Osteocyte (in vitro differentiated cells): ENCODE data around the gene ZMYND11. TPM values are rescaled to one million over a fixed set of nuclear protein-coding genes. Genes with fewer than 3 reads are reported as not detected.

ENCODE experiments used
- DNase-seq: peaks from one replicate; pipeline ENCODE4 v3.0.0; 2021; ENCODE audit warnings: mixed read lengths; ENCODE audit not compliant: unreplicated experiment; ENCODE audit errors: extremely low spot score
- H3K27ac Mint-ChIP-seq: one replicate; pipeline ENCODE4 v1.8.0; 2021; ENCODE audit warnings: mild to moderate bottlenecking, mixed read lengths; ENCODE audit not compliant: unreplicated experiment
- H3K27me3 Mint-ChIP-seq: one replicate; pipeline ENCODE4 v1.8.0; 2021; ENCODE audit warnings: mixed read lengths; ENCODE audit not compliant: unreplicated experiment
- H3K36me3 Mint-ChIP-seq: one replicate; pipeline ENCODE4 v1.8.0; 2021; ENCODE audit warnings: mixed read lengths; ENCODE audit not compliant: unreplicated experiment
- H3K4me1 Mint-ChIP-seq: one replicate; pipeline ENCODE4 v1.8.0; 2021; ENCODE audit warnings: mixed read lengths; ENCODE audit not compliant: unreplicated experiment
- H3K4me3 Mint-ChIP-seq: one replicate; pipeline ENCODE4 v1.8.0; 2021; ENCODE audit warnings: mild to moderate bottlenecking, moderate library complexity, mixed read lengths; ENCODE audit not compliant: unreplicated experiment
- H3K9me3 Mint-ChIP-seq: one replicate; pipeline ENCODE4 v1.8.0; 2021; ENCODE audit warnings: mixed read lengths; ENCODE audit not compliant: unreplicated experiment
- CTCF ChIP-seq: fragments of 200-600 bp; sonication (generic); IDR thresholded peaks from 2 replicates; pipeline ENCODE4 v1.5.0; 2021; ENCODE audit warnings: antibody characterized with exemption, mild to moderate bottlenecking, moderate library complexity
- total RNA-seq: library from RNA; stranded (reverse); gene quantifications from 2 replicates; pipeline ENCODE4 v1.2.1, GENCODE V29; 2021

ZMYND11 gene
- total RNA-seq, 1 donor from 2014 or later, result 87.8 TPM

GRCh38 chr10:95356-96115 lies 39.7 kb upstream of the ZMYND11 start:
- Mint-ChIP-seq H3K4me1 (no peaks in the 10 kb centered on the region), H3K36me3 (peaks cover 1% of the 10 kb centered on the region), H3K27me3 (peaks cover 24% of the 10 kb centered on the region), H3K9me3 (peaks cover 20% of the 10 kb centered on the region), H3K27ac (no peak overlapping the region), H3K4me3 (no peak overlapping the region)
- no peak for DNase-seq
- no peak for TF ChIP-seq CTCF

GRCh38 chr10:96466-96865 lies 38.8 kb upstream of the ZMYND11 start:
- peaks cover 1% of the 10 kb centered on the region for H3K36me3 Mint-ChIP-seq
- H3K27ac Mint-ChIP-seq, result no peak overlapping the region
- peaks cover 25% of the 10 kb centered on the region for H3K27me3 Mint-ChIP-seq

GRCh38 chr10:104416-104815 lies 30.8 kb upstream of the ZMYND11 start:
- no peaks in the 10 kb centered on the region for H3K36me3 Mint-ChIP-seq
- DNase-seq, result no peak
- no peak overlapping the region for H3K27ac Mint-ChIP-seq
- H3K4me1 Mint-ChIP-seq, result no peaks in the 10 kb centered on the region
- no peak overlapping the region for H3K4me3 Mint-ChIP-seq
- no peaks in the 10 kb centered on the region for H3K9me3 Mint-ChIP-seq
- H3K27me3 Mint-ChIP-seq, result peaks cover 35% of the 10 kb centered on the region
- TF ChIP-seq CTCF, result no peak

More at GRCh38 chr10:96466-96865, 38.8 kb upstream of the ZMYND11 start:
- TF ChIP-seq CTCF, result no peak
- peaks cover 20% of the 10 kb centered on the region for H3K9me3 Mint-ChIP-seq
- no peak for DNase-seq
- no peak overlapping the region for H3K4me3 Mint-ChIP-seq
- no peaks in the 10 kb centered on the region for H3K4me1 Mint-ChIP-seq

- TF ChIP-seq CTCF, result no peak
- Mint-ChIP-seq H3K27ac (no peak overlapping the region), H3K4me1 (no peaks in the 10 kb centered on the region), H3K9me3 (no peaks in the 10 kb centered on the region), H3K36me3 (no peaks in the 10 kb centered on the region), H3K4me3 (no peak overlapping the region), H3K27me3 (peaks cover 30% of the 10 kb centered on the region)
- DNase-seq, result no peak
Measured at GRCh38 chr10:104862-105565, 30.2 kb upstream of the ZMYND11 start.

- no peaks in the 10 kb centered on the region for H3K4me1 Mint-ChIP-seq
- no peak overlapping the region for H3K4me3 Mint-ChIP-seq
- H3K27me3 Mint-ChIP-seq, result peaks cover 30% of the 10 kb centered on the region
- H3K9me3 Mint-ChIP-seq, result no peaks in the 10 kb centered on the region
- TF ChIP-seq CTCF, result no peak
- H3K27ac Mint-ChIP-seq, result no peak overlapping the region
- H3K36me3 Mint-ChIP-seq, result no peaks in the 10 kb centered on the region
- DNase-seq, result no peak
Measured at GRCh38 chr10:105806-106205, 29.4 kb upstream of the ZMYND11 start.
